GM21390 (cell line): ENCODE measurements around the gene CT45A6.
"Not testable (repeated sequence)": the region's sequence is repeated elsewhere in the genome, so short reads cannot be mapped to it uniquely, and the experiment has no call there.

Experiments
- ATAC-seq: cut with Tn5 transposase; IDR thresholded peaks from one replicate; pipeline ENCODE4 v1.9.1; 2021; ENCODE audit not compliant: unreplicated experiment

Gene CT45A6

DNA sequence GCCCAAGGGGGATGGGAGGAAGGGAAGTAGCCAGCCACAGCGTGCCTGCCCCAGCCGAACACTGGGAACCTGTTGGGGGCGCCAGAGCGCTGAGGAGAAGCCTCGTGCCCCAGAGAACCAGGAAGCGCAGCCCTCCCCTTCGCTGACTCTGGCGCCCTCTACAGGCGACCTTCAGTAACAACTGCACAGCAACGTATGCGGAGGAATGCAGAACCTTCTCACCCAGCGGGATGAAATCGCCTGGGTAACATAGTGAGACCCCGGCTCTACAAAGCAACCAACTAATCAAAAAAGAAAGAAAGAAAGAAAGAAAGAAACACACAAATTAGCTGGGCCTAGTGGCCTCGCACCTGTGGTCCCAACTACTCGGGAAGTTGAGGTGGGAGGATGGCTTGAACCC, at the start of gene CT45A6:
Gene CT45A6 (minus strand): TSS at position 101 of the 400 bp plus-strand sequence. CDS start 3,794 bp downstream, outside the sequence.
- ATAC-seq, result not testable (repeated sequence)

GRCh38 chrX:135837180-135837579, 34.6 kb upstream of the CT45A6 start, which contains the start of gene CT45A7:
TSS of gene CT45A7 (minus strand) at chrX:135837280. CDS start at chrX:135833533, 3,747 bp downstream.
- ATAC-seq, result not testable (repeated sequence)

DNA sequence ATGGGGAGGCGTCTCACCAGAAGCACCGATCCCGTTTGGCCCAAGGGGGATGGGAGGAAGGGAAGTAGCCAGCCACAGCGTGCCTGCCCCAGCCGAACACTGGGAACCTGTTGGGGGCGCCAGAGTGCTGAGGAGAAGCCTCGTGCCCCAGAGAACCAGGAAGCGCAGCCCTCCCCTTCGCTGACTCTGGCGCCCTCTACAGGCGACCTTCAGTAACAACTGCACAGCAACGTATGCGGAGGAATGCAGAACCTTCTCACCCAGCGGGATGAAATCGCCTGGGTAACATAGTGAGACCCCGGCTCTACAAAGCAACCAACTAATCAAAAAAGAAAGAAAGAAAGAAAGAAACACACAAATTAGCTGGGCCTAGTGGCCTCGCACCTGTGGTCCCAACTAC, 17.3 kb upstream of the CT45A6 start, which contains the start of gene CT45A2:
Gene CT45A2 (minus strand): TSS at position 101 of the 400 bp plus-strand sequence. CDS start 3,747 bp downstream, outside the sequence.
- not testable (repeated sequence) for ATAC-seq

- not testable (repeated sequence) for ATAC-seq
Measured at GRCh38 chrX:135785403-135785802, 17.2 kb downstream of the CT45A6 start, which contains the start of gene CT45A5. TSS of gene CT45A5 (minus strand) at chrX:135785503. CDS start at chrX:135781729, 3,774 bp downstream.

DNA sequence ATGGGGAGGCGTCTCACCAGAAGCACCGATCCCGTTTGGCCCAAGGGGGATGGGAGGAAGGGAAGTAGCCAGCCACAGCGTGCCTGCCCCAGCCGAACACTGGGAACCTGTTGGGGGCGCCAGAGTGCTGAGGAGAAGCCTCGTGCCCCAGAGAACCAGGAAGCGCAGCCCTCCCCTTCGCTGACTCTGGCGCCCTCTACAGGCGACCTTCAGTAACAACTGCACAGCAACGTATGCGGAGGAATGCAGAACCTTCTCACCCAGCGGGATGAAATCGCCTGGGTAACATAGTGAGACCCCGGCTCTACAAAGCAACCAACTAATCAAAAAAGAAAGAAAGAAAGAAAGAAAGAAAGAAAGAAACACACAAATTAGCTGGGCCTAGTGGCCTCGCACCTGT, 34.5 kb downstream of the CT45A6 start, which contains the start of gene CT45A3:
Gene CT45A3 (minus strand): TSS at position 101 of the 400 bp plus-strand sequence. CDS start 3,747 bp downstream, outside the sequence.
- not testable (repeated sequence) for ATAC-seq

DNA sequence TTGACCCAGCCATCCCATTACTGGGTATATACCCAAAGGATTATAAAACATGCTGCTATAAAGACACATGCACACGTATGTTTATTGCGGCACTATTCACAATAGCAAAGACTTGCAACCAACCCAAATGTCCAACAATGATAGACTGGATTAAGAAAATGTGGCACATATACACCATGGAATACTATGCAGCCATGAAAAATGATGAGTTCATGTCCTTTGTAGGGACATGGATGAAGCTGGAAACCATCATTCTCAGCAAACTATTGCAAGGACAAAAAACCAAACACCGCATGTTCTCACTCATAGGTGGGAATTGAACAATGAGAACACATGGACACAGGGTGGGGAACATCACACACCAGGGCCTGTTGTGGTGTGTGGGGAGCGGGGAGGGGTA, 57.8 kb downstream of the CT45A6 start:
- ATAC-seq, result not testable (repeated sequence)
